ENCODE measurements around the gene MBNL1. TPM values are rescaled to one million over a fixed set of nuclear protein-coding genes. Genes with fewer than 3 reads are reported as not detected.

MBNL1 gene
- polyA plus RNA-seq, 3 donors = 190 to 204 (median 191) TPM

DNA sequence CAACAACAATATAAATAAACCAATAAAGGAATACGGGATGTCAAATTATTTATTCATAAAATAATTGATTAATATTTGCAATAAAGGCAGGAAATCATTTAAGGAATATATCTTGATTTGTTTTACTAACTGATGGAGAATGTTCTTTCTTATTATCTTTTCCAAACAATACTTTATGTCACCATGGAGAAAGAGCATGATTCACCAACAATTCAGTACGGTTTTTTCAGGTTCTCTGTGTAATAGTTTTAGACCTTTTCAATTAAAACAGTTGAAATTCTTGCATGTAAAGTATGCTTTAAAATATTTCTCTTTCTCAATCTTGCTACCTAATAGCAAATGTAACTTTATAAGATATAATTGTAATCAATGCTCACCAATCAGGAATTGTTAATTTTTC lies 41.7 kb upstream of the MBNL1 start:
- Mint-ChIP-seq H3K36me3 (no peaks in the 10 kb centered on the region), H3K27me3 (ENCODE audit: low read depth in 3 of 3) (peaks cover 0 to 2% (median 1%) of the 10 kb centered on the region in 3 donors), H3K4me1 (peaks cover 40% of the 10 kb centered on the region), H3K9me3 (no peaks in the 10 kb centered on the region), H3K4me3 (no peak overlapping the region), H3K27ac (peak overlapping the region in 1 of 7 donors; percentile 57)
- H3K36me3 ChIP-seq (replicated peaks in 1 of 2; ENCODE audit: control insufficient read depth in 1 of 2, insufficient read depth in 2 of 2, low read length in 2 of 2) = no peaks in the 10 kb centered on the region
- no peak overlapping the region for H3K4me3 ChIP-seq (replicated peaks in 1 of 3; ENCODE audit: low read depth in 2 of 3, low read length in 3 of 3)
- no peak overlapping the region for H3K4me2 ChIP-seq (replicated peaks; ENCODE audit: extremely low read depth, low read length, poor library complexity, severe bottlenecking)
- no peaks in the 10 kb centered on the region for H3K9me3 ChIP-seq (replicated peaks in 1 of 2; ENCODE audit: control insufficient read depth in 1 of 2, insufficient read depth in 1 of 2, low read length in 2 of 2)
- intact Hi-C loops (cut with micrococcal nuclease) = no loop called here
- WGBS (ENCODE audit: insufficient coverage) = no CpG with 5 or more reads among the region's 2 CpGs
- no peak overlapping the region for H3K27ac ChIP-seq (ENCODE audit: low read depth in 1 of 2, low read length in 2 of 2)
- DNase-seq = no peak
- TF ChIP-seq CTCF (IDR thresholded peaks at IDR 0.05) = no peak
- no peak overlapping the region for H2AFZ ChIP-seq (ENCODE audit: insufficient read depth, low read depth, low read length, poor library complexity, severe bottlenecking)
- H3K27me3 ChIP-seq (ENCODE audit: control insufficient read depth in 2 of 2, insufficient read depth in 2 of 2, low read length in 2 of 2) = no peaks in the 10 kb centered on the region
- H3K9ac ChIP-seq (ENCODE audit: insufficient read depth, low read length, poor library complexity, severe bottlenecking) = no peak overlapping the region
- peaks cover 4% of the 10 kb centered on the region for H3K79me2 ChIP-seq (ENCODE audit: insufficient read depth, low read length)
- H4K20me1 ChIP-seq (ENCODE audit: insufficient read depth, low read length) = no peaks in the 10 kb centered on the region
- peaks cover 25 to 32% of the 10 kb centered on the region in 2 donors for H3K4me1 ChIP-seq (ENCODE audit: control insufficient read depth in 1 of 2, insufficient read depth in 2 of 2, low read length in 2 of 2)

DNA sequence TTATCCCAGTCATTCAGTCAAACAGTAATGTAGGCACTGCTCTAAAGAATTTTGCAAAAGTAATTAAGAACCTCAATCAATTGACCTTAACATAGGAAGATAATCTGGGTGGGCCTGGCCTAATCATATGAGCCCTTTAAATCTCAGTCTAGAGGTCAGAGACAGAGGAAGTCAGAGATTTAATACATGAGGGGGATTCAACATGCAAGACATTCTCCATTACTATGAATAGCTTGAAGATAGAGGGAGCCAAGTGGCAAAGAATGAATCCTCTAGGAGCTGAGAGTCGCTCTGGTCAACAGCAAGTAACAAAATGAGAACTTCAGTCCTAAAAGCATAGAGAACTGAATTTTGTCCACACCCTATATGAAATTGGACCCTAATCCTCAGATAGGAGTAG lies 39.0 kb upstream of the MBNL1 start:
- peaks cover 6 to 7% of the 10 kb centered on the region in 2 donors for H3K4me1 ChIP-seq (ENCODE audit: control insufficient read depth in 1 of 2, insufficient read depth in 2 of 2, low read length in 2 of 2)
- no peak overlapping the region for H3K4me2 ChIP-seq (replicated peaks; ENCODE audit: extremely low read depth, low read length, poor library complexity, severe bottlenecking)
- no peak overlapping the region for H3K27ac ChIP-seq (ENCODE audit: low read depth in 1 of 2, low read length in 2 of 2)
- no peaks in the 10 kb centered on the region for H3K36me3 ChIP-seq (replicated peaks in 1 of 2; ENCODE audit: control insufficient read depth in 1 of 2, insufficient read depth in 2 of 2, low read length in 2 of 2)
- no peaks in the 10 kb centered on the region for H4K20me1 ChIP-seq (ENCODE audit: insufficient read depth, low read length)
- no peaks in the 10 kb centered on the region for H3K79me2 ChIP-seq (ENCODE audit: insufficient read depth, low read length)
- no peaks in the 10 kb centered on the region for H3K9me3 ChIP-seq (replicated peaks in 1 of 2; ENCODE audit: control insufficient read depth in 1 of 2, insufficient read depth in 1 of 2, low read length in 2 of 2)
- Mint-ChIP-seq H3K27me3 (ENCODE audit: low read depth in 3 of 3) (peaks cover 0 to 2% (median 1%) of the 10 kb centered on the region in 3 donors), H3K4me1 (peaks cover 20% of the 10 kb centered on the region), H3K36me3 (no peaks in the 10 kb centered on the region), H3K27ac (no peak overlapping the region), H3K9me3 (no peaks in the 10 kb centered on the region), H3K4me3 (no peak overlapping the region)
- no peak for DNase-seq
- no peak overlapping the region for H3K4me3 ChIP-seq (replicated peaks in 1 of 3; ENCODE audit: low read depth in 2 of 3, low read length in 3 of 3)
- intact Hi-C loops (cut with micrococcal nuclease) = no loop called here
- no peak for TF ChIP-seq CTCF (IDR thresholded peaks at IDR 0.05)
- WGBS (ENCODE audit: insufficient coverage) = no CpG with 5 or more reads among the region's 1 CpG
- H3K27me3 ChIP-seq (ENCODE audit: control insufficient read depth in 2 of 2, insufficient read depth in 2 of 2, low read length in 2 of 2) = no peaks in the 10 kb centered on the region
- no peak overlapping the region for H2AFZ ChIP-seq (ENCODE audit: insufficient read depth, low read depth, low read length, poor library complexity, severe bottlenecking)
- no peak overlapping the region for H3K9ac ChIP-seq (ENCODE audit: insufficient read depth, low read length, poor library complexity, severe bottlenecking)
